Measurements from ENCODE around the gene DUSP1. TPM values are rescaled to one million over a fixed set of nuclear protein-coding genes. Genes with fewer than 3 reads are reported as not detected.

Gene DUSP1
- total RNA-seq, 1 donor from 2014 or later, result 382 TPM

- H3K27ac ChIP-seq, result no peak overlapping the region
- H3K36me3 ChIP-seq, result no peaks in the 10 kb centered on the region
- intact Hi-C loops (cut with DNase I), result loop anchor here (5.0 kb wide), 2 partner anchors 49 to 214 kb away; no protein-coding TSS in a partner anchor
- no peaks in the 10 kb centered on the region for H3K27me3 ChIP-seq
- DNase-seq (no peak), ATAC-seq (no peak)
- no peak for TF ChIP-seq CTCF (IDR thresholded peaks at IDR 0.05)
- H3K4me1 ChIP-seq, result peaks cover 61% of the 10 kb centered on the region
- H3K9me3 ChIP-seq, result no peaks in the 10 kb centered on the region
- H3K4me3 ChIP-seq, result no peak overlapping the region
Measured at GRCh38 chr5:172718527-172719114, 52.4 kb downstream of the DUSP1 start.

Other genes with a start within 250 kb of the DUSP1 start
- gene NEURL1B, start 129.9 kb downstream of the DUSP1 start, total RNA-seq, result 25.0 TPM
- gene ERGIC1, start 63.1 kb upstream of the DUSP1 start, total RNA-seq, result 186 TPM
- gene RPL26L1, start 188.2 kb upstream of the DUSP1 start, total RNA-seq, result 26.4 TPM
- 326 TPM for gene ATP6V0E1, start 212.6 kb upstream of the DUSP1 start, total RNA-seq